Raji (cell line): ENCODE data around the gene NOD2.

Experiments
- POLR2A ChIP-seq: IDR thresholded peaks from 2 replicates; pipeline ENCODE4 v1.6.1; 2011; ENCODE audit warnings: low read depth, low read length, control low read depth; ENCODE audit not compliant: insufficient read depth

The NOD2 gene

GRCh38 chr16:50736448-50736847 lies 43.0 kb downstream of the NOD2 start:
- no peak for TF ChIP-seq POLR2A

GRCh38 chr16:50737420-50737959 lies 44.1 kb downstream of the NOD2 start:
- TF ChIP-seq POLR2A = no peak

- TF ChIP-seq POLR2A = no peak
Measured at GRCh38 chr16:50739031-50739430, 45.6 kb downstream of the NOD2 start.

GRCh38 chr16:50740736-50741135 lies 47.3 kb downstream of the NOD2 start:
- TF ChIP-seq POLR2A = no peak

GRCh38 chr16:50741225-50741780 lies 47.9 kb downstream of the NOD2 start:
- TF ChIP-seq POLR2A = no peak

- peak; percentile 45 for TF ChIP-seq POLR2A
Measured at GRCh38 chr16:50741781-50742575, 48.6 kb downstream of the NOD2 start, which contains the start of gene CYLD. TSS of gene CYLD (plus strand) at chr16:50742086. CDS start at chr16:50749699, 7,613 bp downstream.

- TF ChIP-seq POLR2A = no peak
Measured at GRCh38 chr16:50742576-50743200, 49.3 kb downstream of the NOD2 start.

- TF ChIP-seq POLR2A = no peak
Measured at GRCh38 chr16:50743581-50744225, 50.3 kb downstream of the NOD2 start.

GRCh38 chr16:50744881-50745280 lies 51.5 kb downstream of the NOD2 start:
- no peak for TF ChIP-seq POLR2A

- no peak for TF ChIP-seq POLR2A
Measured at GRCh38 chr16:50745940-50746339, 52.5 kb downstream of the NOD2 start.

- TF ChIP-seq POLR2A = no peak
Measured at GRCh38 chr16:50747207-50747956, 54.0 kb downstream of the NOD2 start.

GRCh38 chr16:50751528-50751927 lies 58.1 kb downstream of the NOD2 start:
- no peak for TF ChIP-seq POLR2A

- no peak for TF ChIP-seq POLR2A
Measured at GRCh38 chr16:50752471-50753235, 59.2 kb downstream of the NOD2 start.

- no peak for TF ChIP-seq POLR2A
Measured at GRCh38 chr16:50756473-50756872, 63.1 kb downstream of the NOD2 start.
